GM18520 (cell line): ENCODE data around the gene UCHL1.

Source experiments
- ATAC-seq: cut with Tn5 transposase; IDR thresholded peaks from one replicate; pipeline ENCODE4 v1.9.1; 2021; ENCODE audit not compliant: unreplicated experiment

The UCHL1 gene

DNA sequence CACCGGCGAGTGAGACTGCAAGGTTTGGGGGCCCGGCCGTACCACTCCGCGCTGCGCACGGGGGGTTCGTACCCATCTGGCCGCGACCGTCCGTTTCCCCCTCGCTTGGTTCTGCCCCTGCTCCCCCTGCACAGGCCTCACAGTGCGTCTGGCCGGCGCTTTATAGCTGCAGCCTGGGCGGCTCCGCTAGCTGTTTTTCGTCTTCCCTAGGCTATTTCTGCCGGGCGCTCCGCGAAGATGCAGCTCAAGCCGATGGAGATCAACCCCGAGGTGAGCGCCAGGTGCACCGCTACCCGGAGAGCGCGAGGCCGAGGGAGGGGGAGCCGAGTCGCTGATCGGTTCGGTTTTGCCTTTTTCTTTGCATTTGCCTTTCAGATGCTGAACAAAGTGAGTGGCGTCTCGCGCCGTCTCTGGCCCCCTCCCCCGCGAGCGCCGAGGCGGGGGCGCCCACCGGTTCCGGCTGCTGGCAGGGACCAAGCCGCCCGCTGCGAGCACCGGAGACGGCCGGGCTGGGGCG, at the start of gene UCHL1:
UCHL1 (plus strand) TSS at position 189 of the 517 bp plus-strand sequence; CDS start at position 238, 49 bp downstream.
- no peak for ATAC-seq

DNA sequence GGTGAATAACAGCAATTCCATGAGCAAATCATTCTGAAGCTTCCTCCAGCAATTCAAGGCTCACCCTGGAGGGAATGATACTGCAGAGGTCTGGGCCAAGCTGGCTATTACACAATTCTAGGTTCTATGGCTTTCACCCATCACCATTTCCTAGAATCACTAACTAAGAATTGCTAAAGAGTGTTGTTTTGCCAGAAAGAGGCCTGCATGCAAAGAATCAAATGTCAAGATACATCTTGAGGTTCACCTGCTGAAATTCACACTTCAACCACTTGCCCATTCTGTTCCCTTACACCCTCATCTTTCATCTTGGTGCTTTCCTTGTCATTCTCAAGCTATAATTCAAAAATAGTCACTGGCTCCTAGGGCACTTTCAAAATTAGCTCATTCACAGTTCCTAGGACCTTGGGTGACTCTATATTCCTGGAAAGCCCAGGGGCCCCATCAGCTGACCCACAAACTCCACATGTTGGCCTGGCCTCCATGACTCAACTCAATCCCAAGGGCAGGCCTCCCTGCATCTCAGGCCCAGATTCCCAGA, 49.4 kb upstream of the UCHL1 start:
- no peak for ATAC-seq

DNA sequence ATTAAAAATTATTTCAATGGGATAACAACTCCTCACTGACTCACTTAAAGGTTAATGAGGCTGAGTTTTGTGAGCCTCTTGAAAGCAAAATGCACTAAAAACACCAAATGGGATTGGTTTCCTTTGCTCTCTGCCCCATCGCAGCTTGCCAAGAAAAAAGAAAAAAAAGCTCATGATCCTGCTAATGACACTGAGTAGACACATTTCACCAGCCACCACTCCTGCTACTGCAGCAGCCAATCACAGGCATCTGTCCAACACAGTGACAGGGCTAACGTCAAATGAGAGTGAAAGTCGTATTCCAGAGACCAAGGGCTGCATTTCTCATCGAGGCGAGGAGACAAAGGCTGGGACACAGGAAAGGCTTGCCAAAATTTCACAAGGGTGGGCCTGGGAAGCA, 47.5 kb upstream of the UCHL1 start:
- ATAC-seq: no peak

DNA sequence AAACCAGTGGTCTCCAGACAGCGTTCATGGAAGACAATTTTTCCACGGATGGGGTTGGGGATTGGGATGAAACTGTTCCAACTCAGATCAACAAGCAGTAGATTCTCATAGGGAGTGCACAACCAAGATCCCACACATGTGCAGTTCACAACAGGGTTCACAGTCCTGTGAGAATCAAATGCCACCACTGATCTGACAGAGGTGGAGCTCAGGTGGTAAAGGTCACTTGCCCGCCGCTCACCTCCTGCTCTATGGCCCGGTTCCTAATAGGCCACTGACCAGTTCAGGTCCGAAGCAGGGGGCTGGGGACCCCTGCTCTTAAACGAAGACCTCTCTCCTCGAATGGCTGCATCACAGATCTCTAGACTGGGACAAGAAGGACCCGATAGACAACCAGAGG, 46.8 kb upstream of the UCHL1 start:
- ATAC-seq: no peak

DNA sequence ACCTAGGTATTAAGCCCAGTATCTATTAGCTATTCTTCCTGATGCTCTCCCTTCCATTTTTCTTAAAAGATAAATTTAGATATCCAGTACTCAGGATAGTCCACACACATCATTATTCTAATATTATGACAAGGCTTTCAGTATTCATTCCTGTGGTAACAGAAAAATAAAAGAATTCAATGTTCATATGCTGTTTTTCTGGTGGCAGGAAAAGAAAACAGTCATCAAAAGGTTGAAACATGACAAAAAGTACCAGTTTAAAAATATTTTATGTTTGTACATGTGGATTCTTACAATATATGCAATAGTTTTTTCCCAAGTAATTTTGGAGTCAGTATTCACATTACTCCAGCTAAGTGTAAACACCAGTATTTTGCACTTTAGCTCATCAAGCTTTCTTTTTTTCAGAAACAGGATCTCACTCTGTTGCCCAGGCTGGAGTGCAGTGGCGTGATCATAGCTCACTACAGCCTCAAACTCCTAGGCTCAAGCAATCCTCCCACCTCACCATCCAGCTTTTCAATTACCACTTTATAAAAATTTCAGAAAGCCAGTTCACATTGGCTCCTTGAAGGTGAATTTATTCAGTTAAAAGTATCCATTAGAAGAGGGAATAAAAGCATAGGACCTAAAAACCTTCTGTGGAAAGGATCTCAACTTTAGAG, 44.6 kb upstream of the UCHL1 start:
- ATAC-seq: no peak

DNA sequence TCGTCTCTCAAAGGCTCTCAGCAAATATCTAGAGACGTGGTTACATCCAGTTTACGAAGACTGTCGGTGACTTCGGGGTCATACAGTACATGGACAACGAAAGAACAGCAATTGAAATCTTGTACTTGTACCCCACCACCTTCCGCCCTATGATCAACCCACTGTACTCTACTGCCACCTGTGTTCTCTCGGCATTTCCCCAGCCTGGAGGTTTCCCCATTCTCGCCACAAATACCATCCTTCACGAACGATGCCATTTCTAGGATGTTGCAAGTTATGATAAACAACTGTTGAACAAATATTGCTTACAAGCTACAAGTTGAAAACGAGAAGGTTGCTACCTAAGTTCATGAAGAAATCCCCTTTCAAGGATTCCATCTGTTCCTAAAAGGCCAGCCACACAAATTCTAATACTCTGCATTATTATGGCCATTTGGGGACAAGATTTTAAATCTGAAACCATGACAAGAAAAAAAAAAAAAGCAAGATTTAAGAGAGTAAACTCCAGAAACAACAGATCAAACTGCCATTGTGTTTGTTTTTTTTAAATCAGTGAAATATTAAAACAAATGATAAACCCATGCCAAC, 44.0 kb upstream of the UCHL1 start:
- no peak for ATAC-seq

DNA sequence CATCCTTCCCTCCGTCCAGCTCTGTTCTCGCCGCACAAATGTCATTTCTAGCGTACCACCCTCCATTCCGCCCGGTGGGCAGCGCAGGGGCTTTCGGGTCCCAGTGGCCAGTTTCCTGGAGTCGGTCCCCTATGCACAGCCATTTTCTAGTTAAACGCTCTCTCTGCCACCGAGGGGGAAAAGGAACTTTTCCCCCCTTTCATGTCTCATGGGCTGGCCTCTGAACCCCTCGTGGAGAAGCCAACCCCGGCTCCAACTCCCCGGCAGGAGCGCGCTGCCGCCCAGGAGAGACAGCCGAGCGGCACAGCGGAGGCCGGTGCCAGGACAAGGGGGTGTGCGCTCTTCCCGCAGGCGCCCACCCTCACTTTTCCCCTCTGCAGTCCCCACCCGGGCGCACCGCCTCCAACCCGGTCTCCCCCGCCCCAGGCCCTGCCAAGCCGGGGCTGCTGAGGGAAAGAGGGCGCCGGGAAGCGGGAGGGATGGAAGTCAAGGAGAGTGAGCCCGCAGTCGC, 43.0 kb upstream of the UCHL1 start:
- no peak for ATAC-seq

DNA sequence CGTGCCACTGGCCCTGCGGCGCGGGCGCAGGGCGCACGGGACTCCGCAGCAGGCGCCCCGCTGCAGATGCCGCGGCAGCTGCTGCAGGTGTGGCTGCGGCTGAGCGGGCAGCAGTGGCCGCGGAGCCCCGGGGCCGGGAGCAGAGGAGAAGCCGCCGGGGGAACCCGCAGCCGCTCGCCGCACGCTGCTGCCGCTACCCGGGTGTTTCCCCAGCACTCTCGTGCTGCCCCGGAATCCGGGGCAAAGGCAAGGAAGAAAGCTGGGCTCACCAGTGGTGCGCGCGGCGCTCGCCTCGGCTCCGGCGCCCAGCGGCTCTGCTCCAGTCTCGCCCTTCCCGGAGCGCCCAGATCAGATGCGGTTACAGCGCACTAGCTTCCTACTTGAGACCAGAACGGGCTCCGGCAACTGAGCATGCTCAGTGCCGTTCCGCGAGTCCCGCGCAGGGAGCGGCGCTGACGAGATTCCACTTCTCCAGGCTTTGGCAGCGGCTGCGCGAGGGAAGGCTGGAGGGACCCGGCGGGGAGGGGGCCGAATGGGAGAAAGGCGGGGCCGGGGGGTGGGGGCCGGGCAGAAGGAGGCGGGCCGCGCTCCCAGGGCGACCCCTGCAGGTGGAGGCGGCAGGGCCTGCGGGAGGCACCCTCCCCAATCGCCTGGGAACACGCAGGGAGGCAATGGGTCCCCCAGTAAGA, 42.4 kb upstream of the UCHL1 start, which contains the start of gene APBB2:
APBB2 (minus strand) TSS at position 407 of the 689 bp plus-strand sequence. CDS start 181,288 bp downstream, outside the sequence.
- ATAC-seq: peak; percentile 38

DNA sequence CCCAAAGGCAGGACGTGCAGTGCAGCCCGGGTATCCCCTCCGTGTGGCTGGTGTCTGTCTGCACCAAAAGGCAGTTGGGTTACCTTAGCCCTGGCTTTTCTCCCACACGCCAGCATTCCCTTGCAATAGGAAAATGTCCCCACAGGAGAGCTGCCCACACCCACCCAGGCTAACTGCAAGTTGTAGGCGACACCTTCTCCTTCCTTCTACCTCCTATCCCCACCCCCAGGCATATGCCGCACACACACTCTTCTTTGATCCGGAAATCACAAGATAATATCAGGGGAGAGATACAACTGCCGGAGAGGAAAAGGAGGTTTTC, 41.9 kb upstream of the UCHL1 start:
- ATAC-seq: no peak

DNA sequence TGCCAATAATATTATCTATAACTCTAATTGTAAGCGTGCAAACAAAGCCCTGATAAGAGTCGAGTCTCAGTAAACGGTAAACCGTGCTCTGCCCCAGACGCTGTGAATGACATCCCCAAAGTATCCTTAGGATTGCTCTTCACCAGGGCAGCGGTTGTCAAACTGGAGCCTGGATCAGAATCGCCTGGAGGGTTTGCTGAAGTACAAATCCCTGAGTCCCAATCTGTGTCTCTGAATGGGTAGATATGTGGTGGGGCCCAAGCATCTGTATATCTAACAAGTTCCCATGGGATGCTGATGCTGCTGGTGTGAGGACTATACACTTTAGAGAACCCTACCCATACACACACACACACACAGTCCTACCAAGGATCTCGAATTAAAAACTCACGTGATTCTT, 41.6 kb upstream of the UCHL1 start:
- ATAC-seq: no peak

DNA sequence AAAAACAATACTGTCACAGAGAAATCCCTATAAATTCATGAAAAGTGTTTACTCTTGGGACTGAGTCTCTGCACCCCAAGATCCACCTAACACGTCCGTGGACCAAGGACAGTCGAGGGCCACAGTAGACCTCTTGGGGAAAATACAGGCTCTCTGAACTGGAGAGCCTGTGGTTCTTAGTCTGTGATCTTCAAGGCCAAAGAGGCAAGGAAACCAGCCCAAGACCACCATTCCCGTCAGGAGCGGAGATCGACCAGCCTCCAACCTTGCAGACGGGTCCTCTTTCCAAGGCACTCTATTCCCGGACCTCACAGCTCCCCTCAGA, 40.8 kb upstream of the UCHL1 start:
- no peak for ATAC-seq

DNA sequence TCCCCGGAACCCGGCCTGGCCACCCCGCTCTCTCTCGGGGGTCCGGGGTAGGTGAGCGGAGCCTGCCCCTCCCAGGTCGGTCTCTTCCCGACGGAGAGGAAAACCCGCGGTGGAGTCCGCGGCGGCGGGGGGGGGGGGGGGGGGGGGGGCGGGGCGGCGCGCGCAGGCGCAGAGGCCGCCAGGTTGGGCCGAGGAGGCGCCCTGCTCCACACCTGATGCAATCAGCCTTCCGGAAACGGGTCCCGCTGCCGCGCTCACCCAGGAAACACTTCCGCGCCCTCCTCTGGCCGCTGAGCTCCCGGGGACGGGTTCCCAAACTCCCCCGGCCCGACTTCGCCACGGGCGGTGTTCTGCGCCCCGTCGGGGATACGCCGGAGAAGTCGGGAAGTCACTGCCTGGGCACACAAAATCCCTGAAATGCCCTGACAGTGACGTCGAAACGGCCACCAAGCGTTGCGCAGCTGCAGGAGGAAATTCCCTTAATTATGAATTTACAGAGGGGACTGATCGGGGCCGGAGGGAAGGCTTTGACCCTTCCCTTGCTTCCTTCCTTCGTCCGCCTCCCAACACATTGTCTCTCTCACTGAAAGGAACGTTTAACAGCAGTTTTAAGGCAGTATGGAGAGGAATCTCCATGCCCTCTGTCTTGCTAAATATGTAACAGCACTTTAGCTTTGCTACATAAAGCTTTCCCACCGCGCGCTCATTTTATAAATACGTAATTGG, 40.3 kb upstream of the UCHL1 start:
- ATAC-seq: no peak

DNA sequence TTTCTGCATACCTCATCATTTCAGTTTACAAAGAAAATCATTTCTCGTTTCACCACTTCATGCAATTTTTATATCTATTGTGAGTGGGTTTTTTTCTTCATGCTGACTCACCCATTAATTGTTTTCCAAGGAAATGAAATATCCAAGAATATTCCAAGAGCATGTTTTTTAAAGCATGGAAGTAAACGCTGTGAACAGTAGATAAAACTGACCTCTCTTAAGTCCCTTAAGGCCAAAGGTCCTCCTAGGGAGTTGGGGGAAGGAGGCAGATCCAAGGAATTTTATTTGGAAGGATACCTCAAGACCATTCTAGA, 39.8 kb upstream of the UCHL1 start:
- ATAC-seq: no peak

DNA sequence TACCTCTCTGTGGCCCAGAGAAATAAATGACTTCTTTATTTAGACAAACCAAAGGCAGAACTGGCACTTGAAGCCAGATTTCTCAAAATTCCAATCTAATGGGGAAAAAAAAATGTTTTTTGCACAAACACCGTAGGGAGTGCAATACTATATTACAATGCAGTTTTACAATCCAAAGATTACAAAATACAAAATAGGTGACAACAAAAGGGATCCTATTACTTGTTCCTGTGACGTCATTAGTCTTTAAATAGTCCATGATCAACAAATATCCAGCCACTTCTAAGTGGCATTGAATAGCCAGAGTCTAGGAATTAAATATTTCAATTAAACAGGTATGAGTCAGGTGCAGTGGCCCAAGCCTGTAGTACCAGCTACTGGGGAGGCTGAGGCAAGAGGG, 39.4 kb upstream of the UCHL1 start:
- ATAC-seq: no peak

DNA sequence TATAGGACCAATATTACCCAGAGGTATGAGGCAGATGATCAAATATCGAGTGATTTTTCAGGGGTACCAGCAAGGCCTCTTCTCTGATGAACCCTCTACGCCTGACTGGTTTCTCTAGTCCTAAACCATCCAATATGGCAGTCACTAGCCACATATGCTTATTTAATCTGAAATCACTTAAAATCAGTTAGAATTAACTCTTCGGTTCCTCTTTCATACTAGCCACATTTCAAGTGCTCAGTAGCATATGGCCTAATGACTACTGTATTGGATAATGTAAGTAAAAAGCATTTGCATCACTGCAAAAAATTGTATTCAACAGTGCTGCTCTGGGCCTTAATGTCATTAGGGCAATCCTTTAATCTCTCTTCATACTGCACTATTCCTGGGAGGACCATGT, 38.0 kb upstream of the UCHL1 start:
- no peak for ATAC-seq

DNA sequence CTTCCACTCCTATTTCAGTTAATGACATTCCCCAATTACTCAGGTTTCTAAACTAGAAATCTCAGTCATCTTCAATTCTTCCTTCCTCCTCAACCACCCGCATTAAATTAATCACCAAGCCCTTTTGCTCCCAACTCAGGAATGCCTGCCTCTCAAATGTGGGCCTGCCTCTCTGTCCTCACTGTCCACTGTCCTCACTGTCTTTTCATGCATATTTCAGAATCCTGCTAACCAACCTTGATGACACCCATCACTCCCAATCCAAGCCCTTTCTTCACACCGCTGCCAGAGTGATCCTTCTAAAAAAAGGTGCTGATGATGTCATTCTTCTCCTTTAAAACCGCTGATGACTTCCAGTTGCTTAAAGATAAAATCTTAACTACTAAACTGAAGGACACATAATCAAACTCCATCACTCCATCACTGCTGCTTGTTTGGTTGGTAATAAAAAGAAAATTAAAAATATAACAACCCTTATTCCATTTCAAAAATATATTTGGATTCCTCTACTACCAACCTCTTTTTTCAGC, 37.2 kb upstream of the UCHL1 start:
- ATAC-seq: no peak

DNA sequence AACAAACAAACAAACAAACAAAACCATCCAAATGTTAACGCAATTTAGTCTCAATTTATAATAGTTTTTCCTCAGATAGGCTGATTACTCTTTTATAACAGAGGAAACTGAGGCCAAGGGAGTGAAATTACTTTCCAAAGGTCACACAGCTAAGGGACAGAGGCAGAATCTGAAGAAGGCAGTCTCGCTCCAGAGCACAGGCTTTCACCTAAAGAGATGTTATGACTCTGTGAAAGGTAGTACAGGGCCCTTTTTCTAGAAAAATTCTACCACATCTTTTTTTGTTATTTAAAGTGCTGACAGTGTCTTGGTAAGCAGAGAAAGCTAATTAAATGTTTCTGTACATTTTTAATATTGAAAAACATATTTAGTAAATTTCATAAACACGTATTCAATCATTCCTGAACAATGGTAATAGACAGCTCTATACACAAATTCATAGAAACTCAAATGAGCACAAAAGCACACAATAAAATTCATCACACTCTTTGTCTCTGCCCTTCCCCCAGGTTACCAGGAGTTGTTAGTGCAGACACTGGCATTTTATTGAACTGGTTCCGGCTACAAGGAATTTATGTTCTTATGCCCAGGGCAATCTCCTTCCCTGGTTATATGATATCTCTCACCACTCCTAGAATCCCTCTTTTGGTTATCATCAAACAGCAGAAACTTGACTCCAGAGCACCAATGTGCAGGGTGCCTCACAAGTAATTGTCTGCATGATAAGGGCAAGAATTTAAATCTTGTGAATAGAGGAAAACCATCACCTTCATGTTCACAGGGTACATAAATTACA, 34.7 kb upstream of the UCHL1 start:
- no peak for ATAC-seq

DNA sequence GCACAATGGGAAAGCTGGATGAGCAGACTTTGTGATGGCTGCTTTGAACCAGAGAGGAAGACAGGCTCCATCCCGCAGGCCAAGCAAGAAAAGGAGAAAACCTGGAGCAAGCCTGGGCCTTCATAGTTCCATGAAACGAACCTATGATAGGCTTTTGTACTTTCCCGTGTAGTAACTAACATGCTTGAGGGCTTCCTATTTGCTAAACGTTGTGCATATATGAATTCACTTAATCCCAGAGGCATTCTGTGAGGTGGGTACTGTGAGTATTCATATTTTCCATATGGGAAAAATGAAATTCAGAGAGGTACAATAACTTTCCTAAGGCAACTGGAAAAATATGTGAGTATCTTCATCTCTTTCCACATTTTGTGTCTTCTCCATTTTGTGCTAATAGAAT, 28.8 kb upstream of the UCHL1 start:
- ATAC-seq: no peak

DNA sequence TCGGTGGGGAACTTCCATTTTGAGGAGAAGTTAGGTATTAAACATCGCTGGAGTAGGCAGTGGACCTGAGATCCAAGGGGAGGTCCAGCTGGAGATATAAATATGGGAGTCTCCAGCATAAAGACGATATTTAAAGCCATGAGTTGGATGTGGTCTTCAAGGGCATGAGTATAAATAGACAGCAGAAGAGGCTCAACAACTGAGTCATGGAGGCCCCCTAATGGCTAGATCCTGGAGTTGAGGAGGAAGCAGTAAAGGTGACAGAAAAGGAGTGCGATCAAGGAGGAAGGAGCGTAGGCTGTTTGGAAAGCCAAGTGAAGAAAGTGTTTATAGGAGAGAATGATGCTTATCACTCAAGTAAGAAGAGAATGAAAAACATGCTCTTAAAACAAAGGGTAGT, 24.3 kb upstream of the UCHL1 start:
- ATAC-seq: no peak

DNA sequence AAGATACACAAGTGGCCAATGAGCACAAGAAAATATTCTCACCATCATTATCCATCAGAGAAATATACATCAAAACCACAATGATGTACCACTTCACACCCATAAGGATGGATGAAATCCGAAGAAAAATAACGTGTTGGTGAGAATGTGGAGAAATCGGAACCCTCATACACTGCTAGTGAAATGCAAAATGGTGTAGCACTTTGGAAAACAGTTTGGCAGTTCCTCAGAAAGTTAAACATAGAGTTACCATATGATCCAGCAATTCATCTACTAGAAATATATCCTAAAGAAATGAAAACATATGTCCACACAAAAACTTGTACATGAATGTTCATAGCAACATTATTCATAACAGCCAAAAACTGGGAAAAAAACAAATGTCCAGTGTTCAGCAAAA, 23.9 kb upstream of the UCHL1 start:
- ATAC-seq: no peak
